CD4-positive, alpha-beta T cell (primary cell): ENCODE data around the gene ATAD3C. TPM values are rescaled to one million over a fixed set of nuclear protein-coding genes. Genes with fewer than 3 reads are reported as not detected.
"Not testable (repeated sequence)": the region's sequence is repeated elsewhere in the genome, so short reads cannot be mapped to it uniquely, and the experiment has no call there.

Experiments used
- ATAC-seq: fragments of 200-7000 bp; cut with Tn5 transposase; one replicate; pipeline ENCODE4 v1.10.0; 2022; ENCODE audit warnings: mild to moderate bottlenecking; ENCODE audit not compliant: poor library complexity
- CTCF ChIA-PET: fragments of 350-600 bp; sonication (Branson Sonifier 250); formaldehyde crosslinking; loops from one replicate; lab custom pipeline; 2021; ENCODE audit warnings: antibody characterized with exemption, inconsistent platforms; lab: Charles Lee
- POLR2A ChIA-PET: fragments of 350-600 bp; sonication (Branson Sonifier 250); formaldehyde crosslinking; loops from one replicate; lab custom pipeline; 2021; ENCODE audit warnings: antibody characterized with exemption, inconsistent platforms; lab: Charles Lee
- DNase-seq, 14 experiments: peaks; one replicate each; pipeline ENCODE4 v3.0.0-alpha.2; 2013 to 2020; ENCODE audit warnings: mixed read lengths in 2 of 14
- H3K27ac ChIP-seq, 2 donors: one replicate each; pipeline versions ENCODE4 v1.5.1 to v1.7.0; 2013; ENCODE audit warnings: low read length in 2 of 2, low read depth in 1 of 2, mild to moderate bottlenecking in 1 of 2
- H3K27me3 ChIP-seq, 2 experiments: 1 replicate in 1 of 2; 2 replicates in 1 of 2; pipeline versions ENCODE4 v1.6.1 to v1.7.0; 2013; ENCODE audit warnings: low read length in 2 of 2, control low read depth in 1 of 2, mild to moderate bottlenecking in 1 of 2, moderate library complexity in 1 of 2; ENCODE audit not compliant: insufficient read depth in 2 of 2, control insufficient read depth in 1 of 2
- H3K36me3 ChIP-seq: one replicate; pipeline ENCODE4 v1.6.1; 2013; ENCODE audit warnings: low read length, control low read depth; ENCODE audit not compliant: insufficient read depth
- H3K4me1 ChIP-seq: one replicate; pipeline ENCODE4 v1.6.1; 2013; ENCODE audit warnings: low read length, control low read depth; ENCODE audit not compliant: insufficient read depth
- H3K4me3 ChIP-seq: one replicate; pipeline ENCODE4 v1.5.1; 2013; ENCODE audit warnings: mild to moderate bottlenecking, low read length, moderate library complexity
- H3K9me3 ChIP-seq, 2 experiments: 1 replicate in 1 of 2; 2 replicates in 1 of 2; pipeline versions ENCODE4 v1.6.1 to v1.7.0; 2013; ENCODE audit warnings: low read length in 2 of 2, mild to moderate bottlenecking in 2 of 2, control low read depth in 1 of 2, moderate library complexity in 1 of 2; ENCODE audit not compliant: control insufficient read depth in 1 of 2, insufficient read depth in 1 of 2
- H3K27ac Mint-ChIP-seq: one replicate; pipeline ENCODE4 v1.8.0; 2020; ENCODE audit warnings: mixed read lengths
- H3K27me3 Mint-ChIP-seq: one replicate; pipeline ENCODE4 v1.8.0; 2021; ENCODE audit warnings: mixed read lengths
- H3K36me3 Mint-ChIP-seq: one replicate; pipeline ENCODE4 v1.8.0; 2021; ENCODE audit warnings: low read depth, mixed read lengths
- H3K4me1 Mint-ChIP-seq: one replicate; pipeline ENCODE4 v1.8.0; 2021; ENCODE audit warnings: low read depth, mixed read lengths
- H3K4me3 Mint-ChIP-seq: one replicate; pipeline ENCODE4 v1.8.0; 2020; ENCODE audit warnings: mild to moderate bottlenecking, mixed read lengths
- H3K9me3 Mint-ChIP-seq: one replicate; pipeline ENCODE4 v1.8.0; 2020; ENCODE audit warnings: mixed read lengths
- intact Hi-C, 2 experiments: fragments of 100-400 bp; cut with DNase I in 1 of 2; cut with micrococcal nuclease in 1 of 2; formaldehyde crosslinking; loops; one replicate each; pipeline versions ENCODE4 v1.15.1 to v1.9.0; 2023 to 2025; cut with DNase I, micrococcal nuclease
- total RNA-seq, 174 experiments: library from RNA in 2 of 174; stranded (reverse) in 2 of 174; gene quantifications; one replicate each; pipeline ENCODE4 v1.2.3 and lab custom pipeline; 2021 to 2026
- TF ChIP-seq, protein P1 (sequence below): fragments of 200-600 bp; IDR thresholded peaks from one replicate; pipeline ENCODE4 v1.8.0; 2022; ENCODE audit warnings: antibody characterized with exemption, mild to moderate bottlenecking

The ATAD3C gene
- total RNA-seq, 2 experiments from 2014 or later = 0.28 to 0.74 TPM

DNA sequence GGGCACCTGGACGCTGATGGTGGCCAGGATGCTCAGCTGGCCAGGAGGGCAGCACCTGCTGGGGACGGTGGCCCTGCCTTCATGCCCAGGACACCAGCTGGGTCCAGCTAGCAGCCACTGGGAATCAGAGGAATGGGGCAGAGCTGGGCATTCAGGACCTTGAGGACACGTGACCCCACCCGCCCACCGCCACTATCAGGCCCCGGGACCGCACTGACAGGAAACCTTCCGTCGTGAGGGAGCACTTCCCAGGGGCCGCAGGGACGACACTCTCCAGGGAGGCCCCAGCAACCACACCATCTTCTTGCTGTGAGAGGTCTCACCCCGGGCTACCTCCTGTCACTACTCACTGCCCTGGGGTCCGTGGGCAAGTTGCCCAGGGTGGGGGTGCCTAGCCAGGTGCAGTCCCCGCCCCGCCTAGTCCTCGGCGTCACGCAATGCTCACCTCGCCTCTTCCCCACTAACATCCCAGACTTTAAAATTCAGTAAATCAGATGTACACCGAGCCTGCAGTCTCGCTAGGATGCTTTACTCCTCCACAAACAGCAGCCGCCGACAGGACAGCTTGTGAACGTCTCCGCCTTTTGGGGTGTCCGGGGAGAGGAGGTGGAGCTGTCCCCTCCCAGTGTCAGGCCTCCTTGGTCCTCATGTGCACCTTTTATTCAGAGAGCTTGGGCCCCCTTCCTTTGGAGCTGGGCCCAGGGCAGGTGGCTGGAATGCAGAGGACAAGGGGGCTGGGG lies 9.1 kb upstream of the ATAD3C start:
- Mint-ChIP-seq H3K9me3 (no peaks in the 10 kb centered on the region), H3K27ac (no peak overlapping the region), H3K4me1 (peaks cover 4% of the 10 kb centered on the region), H3K27me3 (peaks cover 12% of the 10 kb centered on the region), H3K36me3 (no peaks in the 10 kb centered on the region), H3K4me3 (no peak overlapping the region)
- peaks cover 0 to 22% of the 10 kb centered on the region in 2 experiments for H3K9me3 ChIP-seq
- POLR2A ChIA-PET = interaction anchor here (0.7 kb wide), 1 partner anchor 42 kb away, joined by 3 read pairs; the partner anchor contains the start of gene CCNL2
- peaks cover 20% of the 10 kb centered on the region for H3K4me1 ChIP-seq
- H3K27ac ChIP-seq = no peak overlapping the region
- H3K4me3 ChIP-seq = no peak overlapping the region
- TF ChIP-seq, protein P1, sequence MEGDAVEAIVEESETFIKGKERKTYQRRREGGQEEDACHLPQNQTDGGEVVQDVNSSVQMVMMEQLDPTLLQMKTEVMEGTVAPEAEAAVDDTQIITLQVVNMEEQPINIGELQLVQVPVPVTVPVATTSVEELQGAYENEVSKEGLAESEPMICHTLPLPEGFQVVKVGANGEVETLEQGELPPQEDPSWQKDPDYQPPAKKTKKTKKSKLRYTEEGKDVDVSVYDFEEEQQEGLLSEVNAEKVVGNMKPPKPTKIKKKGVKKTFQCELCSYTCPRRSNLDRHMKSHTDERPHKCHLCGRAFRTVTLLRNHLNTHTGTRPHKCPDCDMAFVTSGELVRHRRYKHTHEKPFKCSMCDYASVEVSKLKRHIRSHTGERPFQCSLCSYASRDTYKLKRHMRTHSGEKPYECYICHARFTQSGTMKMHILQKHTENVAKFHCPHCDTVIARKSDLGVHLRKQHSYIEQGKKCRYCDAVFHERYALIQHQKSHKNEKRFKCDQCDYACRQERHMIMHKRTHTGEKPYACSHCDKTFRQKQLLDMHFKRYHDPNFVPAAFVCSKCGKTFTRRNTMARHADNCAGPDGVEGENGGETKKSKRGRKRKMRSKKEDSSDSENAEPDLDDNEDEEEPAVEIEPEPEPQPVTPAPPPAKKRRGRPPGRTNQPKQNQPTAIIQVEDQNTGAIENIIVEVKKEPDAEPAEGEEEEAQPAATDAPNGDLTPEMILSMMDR = no peak
- CTCF ChIA-PET = interaction anchor here (1.2 kb wide), 1 partner anchor 64 kb away, joined by 4 read pairs; no protein-coding TSS in a partner anchor
- DNase-seq (peak in 1 of 14 experiments; percentile 26), ATAC-seq (no peak)
- intact Hi-C loops = loop anchor here in 1 of 2 experiments (5.0 kb wide), 1 partner anchor 408 kb away; no protein-coding TSS in a partner anchor
- H3K36me3 ChIP-seq = no peaks in the 10 kb centered on the region
- peaks cover 28 to 33% of the 10 kb centered on the region in 2 experiments for H3K27me3 ChIP-seq

DNA sequence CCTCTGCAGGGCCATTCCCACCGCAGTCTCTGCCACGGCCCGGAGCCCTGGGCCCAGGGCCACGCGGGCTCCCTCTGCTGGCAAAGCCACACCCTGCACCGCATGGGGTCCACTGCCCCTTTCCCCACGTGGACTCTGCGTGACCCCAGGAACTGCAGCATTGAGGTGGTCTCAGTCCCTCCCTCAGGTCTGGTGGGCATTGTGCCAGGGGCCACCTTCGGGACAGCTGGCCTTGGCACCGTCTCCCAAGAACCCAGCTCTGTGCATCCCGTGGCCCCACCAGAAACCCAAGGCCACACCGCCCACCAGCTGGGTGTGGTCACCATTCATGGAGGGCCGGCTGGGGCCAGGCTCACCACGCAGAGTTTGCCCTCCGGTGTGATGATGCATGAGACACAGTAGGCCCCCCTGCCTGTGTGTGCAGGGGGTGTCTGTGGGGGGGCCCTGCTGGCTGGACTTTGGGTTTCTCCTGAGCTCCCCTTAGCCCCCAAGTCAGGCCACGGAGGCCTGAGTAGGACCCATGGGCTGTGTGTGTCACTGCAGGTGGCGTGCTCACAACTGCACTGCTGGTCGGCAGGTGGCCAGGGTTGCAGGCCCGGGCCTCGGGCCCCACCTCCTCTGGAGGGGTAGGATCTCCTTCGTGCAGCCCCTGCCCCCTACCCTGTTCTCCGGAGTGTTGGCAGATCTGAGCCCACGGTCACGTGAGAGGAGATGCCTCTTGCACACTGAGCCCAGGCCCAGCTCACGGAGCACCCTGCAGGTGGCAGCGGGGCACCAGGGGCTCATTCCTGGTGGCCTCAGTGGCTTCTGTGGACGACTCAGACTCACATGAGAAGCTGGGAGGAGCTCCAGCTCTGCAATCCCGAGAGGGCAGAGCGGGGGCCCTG lies 8.2 kb upstream of the ATAD3C start:
- no peak overlapping the region for H3K27ac Mint-ChIP-seq
- ATAC-seq (peak; percentile 93), DNase-seq (peak; percentile 35 to 74 (median 49))
- Histone ChIP-seq H3K9me3 (peaks cover 0 to 20% of the 10 kb centered on the region in 2 experiments), H3K27me3 (peaks cover 24 to 28% of the 10 kb centered on the region in 2 experiments), H3K27ac (no peak overlapping the region), H3K4me1 (peaks cover 14% of the 10 kb centered on the region), H3K36me3 (no peaks in the 10 kb centered on the region), H3K4me3 (no peak overlapping the region)
- peaks cover 9% of the 10 kb centered on the region for H3K27me3 Mint-ChIP-seq
- H3K9me3 Mint-ChIP-seq = no peaks in the 10 kb centered on the region
- ChIA-PET POLR2A (interaction anchor here (0.7 kb wide), 1 partner anchor 42 kb away, joined by 3 read pairs; the partner anchor contains the start of gene CCNL2), CTCF (interaction anchor here (0.6 to 1.2 kb wide), 2 partner anchors 28 to 64 kb away, joined by 4 read pairs; no protein-coding TSS in a partner anchor)
- H3K36me3 Mint-ChIP-seq = no peaks in the 10 kb centered on the region
- no peak overlapping the region for H3K4me3 Mint-ChIP-seq
- H3K4me1 Mint-ChIP-seq = peaks cover 4% of the 10 kb centered on the region
- intact Hi-C loops = loop anchor here in 1 of 2 experiments (5.0 kb wide), 1 partner anchor 409 kb away; no protein-coding TSS in a partner anchor
- TF ChIP-seq, protein P1 = peak; percentile 77

DNA sequence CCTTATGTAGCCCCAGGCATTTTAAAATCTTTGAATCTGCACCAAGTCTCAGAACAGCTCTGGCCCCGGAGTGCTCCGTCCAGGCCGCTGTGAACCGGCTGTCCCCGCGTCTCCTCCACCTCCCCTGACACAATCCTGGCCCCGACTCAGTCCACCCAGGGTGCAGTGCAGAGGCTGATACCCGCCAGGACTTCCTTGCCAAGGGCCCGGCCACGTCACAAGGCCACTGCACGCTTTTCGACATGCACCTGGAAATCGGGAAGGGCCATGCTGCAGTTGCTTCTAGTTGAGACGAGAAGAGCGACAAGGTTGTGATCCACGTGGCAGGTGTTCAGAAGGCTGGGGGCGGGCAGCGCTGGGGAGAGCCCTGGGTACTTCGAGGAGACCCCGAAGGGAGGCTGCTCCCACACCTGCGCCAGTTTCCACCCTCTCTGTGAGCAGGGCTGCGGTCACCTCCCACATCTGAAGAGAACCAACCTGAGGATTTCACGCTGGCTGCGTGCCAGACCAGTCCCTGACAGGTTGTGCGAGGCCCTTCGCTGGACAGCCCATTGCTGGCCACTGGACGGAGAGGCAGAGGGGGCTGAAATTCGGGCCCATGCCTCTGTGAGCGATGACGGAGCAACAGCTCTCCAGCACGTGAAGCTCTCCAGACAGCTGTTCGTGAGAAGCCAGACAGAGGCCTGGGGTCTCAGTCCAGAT lies 7.3 kb upstream of the ATAD3C start:
- Histone ChIP-seq H3K9me3 (peaks cover 0 to 10% of the 10 kb centered on the region in 2 experiments), H3K27me3 (peaks cover 14 to 19% of the 10 kb centered on the region in 2 experiments), H3K36me3 (no peaks in the 10 kb centered on the region), H3K4me3 (no peak overlapping the region), H3K4me1 (peaks cover 8% of the 10 kb centered on the region), H3K27ac (no peak overlapping the region)
- no peak overlapping the region for H3K4me3 Mint-ChIP-seq
- H3K36me3 Mint-ChIP-seq = no peaks in the 10 kb centered on the region
- ATAC-seq = no peak
- peaks cover 6% of the 10 kb centered on the region for H3K27me3 Mint-ChIP-seq
- ChIA-PET POLR2A (no interaction called here), CTCF (no interaction called here)
- TF ChIP-seq, protein P1 = no peak
- no peak for DNase-seq
- no peak overlapping the region for H3K27ac Mint-ChIP-seq
- intact Hi-C loops = loop anchor here in 1 of 2 experiments (5.0 kb wide), 1 partner anchor 410 kb away; no protein-coding TSS in a partner anchor
- peaks cover 4% of the 10 kb centered on the region for H3K4me1 Mint-ChIP-seq
- H3K9me3 Mint-ChIP-seq = no peaks in the 10 kb centered on the region

DNA sequence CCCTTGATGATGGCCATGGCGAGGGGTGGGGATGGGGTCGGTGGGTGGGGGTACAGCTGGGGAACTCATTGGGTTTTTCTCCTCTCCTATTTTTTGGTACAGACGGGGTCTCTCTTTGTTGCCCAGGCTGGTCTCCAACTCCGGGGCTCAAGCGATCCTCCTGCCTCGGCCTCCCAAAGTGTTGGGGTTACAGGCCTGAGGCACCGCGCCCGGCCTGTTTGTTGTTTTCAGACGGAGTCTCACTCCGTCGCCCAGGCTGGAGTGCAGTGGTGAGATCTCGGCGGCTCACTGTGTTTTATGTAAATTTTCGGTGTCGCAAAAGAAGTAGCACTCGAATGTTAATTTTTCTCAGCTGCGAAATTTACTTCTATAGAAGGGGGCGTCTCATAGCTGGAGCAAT lies 2.9 kb upstream of the ATAD3C start:
- H3K4me1 ChIP-seq, H3K4me1 Mint-ChIP-seq, H3K4me3 Mint-ChIP-seq, H3K27ac ChIP-seq, H3K36me3 Mint-ChIP-seq, ATAC-seq, H3K36me3 ChIP-seq, H3K27me3 Mint-ChIP-seq, H3K9me3 ChIP-seq, H3K4me3 ChIP-seq, H3K9me3 Mint-ChIP-seq, CTCF ChIA-PET, intact Hi-C loops, POLR2A ChIA-PET, H3K27me3 ChIP-seq, H3K27ac Mint-ChIP-seq, DNase-seq: not testable (repeated sequence)
